SU-DHL-6 (cell line): ENCODE data around the gene ZNF385C.

ENCODE experiments used
- H2AFZ ChIP-seq: fragments of 200-600 bp; sonication (generic); 2 replicates; pipeline ENCODE4 v1.6.1; 2014; ENCODE audit warnings: low read depth, mild to moderate bottlenecking, moderate library complexity, mixed read lengths, antibody characterized with exemption, low read length; ENCODE audit not compliant: severe bottlenecking
- H3F3A ChIP-seq: fragments of 200-600 bp; shearing (Covaris generic); 2 replicates; pipeline ENCODE4 v1.6.0; 2016; ENCODE audit warnings: antibody characterized with exemption, mild to moderate bottlenecking; ENCODE audit not compliant: insufficient read depth
- H3K27ac ChIP-seq: fragments of 200-600 bp; sonication (generic); 2 replicates; pipeline ENCODE4 v1.5.1; 2016; ENCODE audit warnings: low read depth, mild to moderate bottlenecking, low read length, moderate library complexity, mixed read lengths
- H3K27me3 ChIP-seq: fragments of 200-600 bp; sonication (generic), shearing (Covaris generic); 2 replicates; pipeline ENCODE4 v1.6.0; 2014; ENCODE audit warnings: mild to moderate bottlenecking, low read length
- H3K36me3 ChIP-seq: fragments of 200-600 bp; sonication (generic); 2 replicates; pipeline ENCODE4 v1.6.1; 2014; ENCODE audit warnings: mild to moderate bottlenecking, low read length, mixed read lengths
- H3K4me2 ChIP-seq: fragments of 300-600, 200-600 bp; shearing (Covaris generic), sonication (generic); 2 replicates; pipeline ENCODE4 v1.6.0; 2014; ENCODE audit warnings: low read length, low read depth, mild to moderate bottlenecking; ENCODE audit not compliant: poor library complexity, severe bottlenecking
- H3K4me3 ChIP-seq: fragments of 200-600 bp; sonication (generic); 2 replicates; pipeline ENCODE4 v1.5.1; 2014; ENCODE audit warnings: antibody characterized with exemption, low read length, mild to moderate bottlenecking, mixed read lengths; ENCODE audit not compliant: insufficient read depth, poor library complexity, severe bottlenecking
- H3K79me2 ChIP-seq: fragments of 200-600 bp; sonication (generic); 2 replicates; pipeline ENCODE4 v1.6.1; 2014; ENCODE audit warnings: mild to moderate bottlenecking, low read length, moderate library complexity; ENCODE audit not compliant: insufficient read depth
- H3K9ac ChIP-seq: fragments of 200-600 bp; sonication (generic); 2 replicates; pipeline ENCODE4 v1.7.0; 2014; ENCODE audit warnings: mild to moderate bottlenecking, low read length
- H3K9me2 ChIP-seq: fragments of 200-600 bp; sonication (generic); replicated peaks from 2 replicates; pipeline ENCODE4 v1.6.1; 2014; ENCODE audit warnings: low read length; ENCODE audit not compliant: insufficient read depth
- H3K9me3 ChIP-seq: fragments of 200-600 bp; sonication (generic); 2 replicates; pipeline ENCODE4 v1.6.1; 2014; ENCODE audit warnings: low read length, mixed read lengths; ENCODE audit not compliant: insufficient read depth
- H4K20me1 ChIP-seq: fragments of 200-600 bp; sonication (generic); 2 replicates; pipeline ENCODE4 v1.6.1; 2014; ENCODE audit warnings: low read depth, mild to moderate bottlenecking, antibody characterized with exemption, low read length, moderate library complexity, mixed read lengths
- CTCF ChIP-seq: fragments of 200-600 bp; sonication (generic); IDR thresholded peaks from one replicate; pipeline ENCODE4 v1.5.1; 2017; ENCODE audit warnings: antibody characterized with exemption, mild to moderate bottlenecking, low read length, moderate library complexity; ENCODE audit not compliant: insufficient read depth, poor library complexity, severe bottlenecking
- EZH2phosphoT487 ChIP-seq: fragments of 200-600 bp; sonication (generic), shearing (Covaris generic); conservative IDR thresholded peaks from 2 replicates; pipeline ENCODE4 v1.6.1; 2018; ENCODE audit warnings: mild to moderate bottlenecking, antibody characterized with exemption, low read length, moderate library complexity, mixed read lengths

ZNF385C gene

GRCh38 chr17:42005166-42005565 lies 93.1 kb downstream of the ZNF385C start:
- Histone ChIP-seq H3K27ac (no peak overlapping the region), H4K20me1 (peaks cover 11% of the 10 kb centered on the region; the same call in 1 of the 2 replicates), H3K4me3 (no peak overlapping the region), H3K27me3 (no peaks in the 10 kb centered on the region), H3K9me2 (no peaks in the 10 kb centered on the region), H3K9me3 (no peaks in the 10 kb centered on the region), H3K4me2 (no peak overlapping the region), H3K36me3 (peaks cover 15% of the 10 kb centered on the region; the same call in 1 of the 2 replicates), H3K9ac (no peak overlapping the region), H3K79me2 (peaks cover 96% of the 10 kb centered on the region), H2AFZ (no peak overlapping the region), H3F3A (no peaks in the 10 kb centered on the region)
- TF ChIP-seq CTCF (no peak), EZH2phosphoT487 (no peak)

- Histone ChIP-seq H3K27ac (no peak overlapping the region), H3K4me2 (no peak overlapping the region)
- no peak for TF ChIP-seq CTCF
Measured at GRCh38 chr17:42002792-42003301, 95.4 kb downstream of the ZNF385C start.

GRCh38 chr17:42002175-42002791 lies 96.0 kb downstream of the ZNF385C start:
- no peak overlapping the region for H3K4me2 ChIP-seq
- H3K9me3 ChIP-seq, result no peaks in the 10 kb centered on the region
- peaks cover 15% of the 10 kb centered on the region; the same call in 1 of the 2 replicates for H3K36me3 ChIP-seq
- H3K9me2 ChIP-seq, result no peaks in the 10 kb centered on the region
- peaks cover 11% of the 10 kb centered on the region; the same call in 1 of the 2 replicates for H4K20me1 ChIP-seq
- peaks cover 7% of the 10 kb centered on the region; the same call in 1 of the 2 replicates for H3F3A ChIP-seq
- no peak overlapping the region for H3K4me3 ChIP-seq
- no peak overlapping the region for H2AFZ ChIP-seq
- H3K27me3 ChIP-seq, result no peaks in the 10 kb centered on the region
- no peak for TF ChIP-seq EZH2phosphoT487
- TF ChIP-seq CTCF, result no peak
- H3K27ac ChIP-seq, result no peak overlapping the region
- peaks cover 68% of the 10 kb centered on the region for H3K79me2 ChIP-seq
- no peak overlapping the region for H3K9ac ChIP-seq

More at GRCh38 chr17:42002792-42003301, 95.4 kb downstream of the ZNF385C start:
- Histone ChIP-seq H3K79me2 (peaks cover 73% of the 10 kb centered on the region), H3K36me3 (peaks cover 15% of the 10 kb centered on the region; the same call in 1 of the 2 replicates), H3K9me2 (no peaks in the 10 kb centered on the region), H2AFZ (no peak overlapping the region), H3K4me3 (no peak overlapping the region), H4K20me1 (peaks cover 11% of the 10 kb centered on the region; the same call in 1 of the 2 replicates), H3K9ac (no peak overlapping the region), H3F3A (peaks cover 7% of the 10 kb centered on the region; the same call in 1 of the 2 replicates), H3K27me3 (no peaks in the 10 kb centered on the region), H3K9me3 (no peaks in the 10 kb centered on the region)
